HG03196 (cell line): Measurements from ENCODE around the gene CASTOR1.

Source experiments
- ATAC-seq: cut with Tn5 transposase; IDR thresholded peaks from one replicate; pipeline ENCODE4 v1.9.1; 2021; ENCODE audit not compliant: unreplicated experiment

Gene CASTOR1

GRCh38 chr22:30301995-30302809, 12.9 kb upstream of the CASTOR1 start:
- ATAC-seq, result no peak

GRCh38 chr22:30299322-30299721, 10.0 kb upstream of the CASTOR1 start:
- ATAC-seq, result no peak

- ATAC-seq, result no peak
Observed at GRCh38 chr22:30297991-30298701, 8.8 kb upstream of the CASTOR1 start.

- ATAC-seq, result no peak
Observed at GRCh38 chr22:30297276-30297990, 8.1 kb upstream of the CASTOR1 start.

GRCh38 chr22:30296833-30297232, 7.5 kb upstream of the CASTOR1 start:
- ATAC-seq, result no peak

GRCh38 chr22:30296324-30296723, 7.0 kb upstream of the CASTOR1 start:
- no peak for ATAC-seq

- no peak for ATAC-seq
Observed at GRCh38 chr22:30295576-30295975, 6.3 kb upstream of the CASTOR1 start.

GRCh38 chr22:30294830-30295229, 5.5 kb upstream of the CASTOR1 start:
- ATAC-seq, result no peak

GRCh38 chr22:30294066-30294465, 4.8 kb upstream of the CASTOR1 start:
- no peak for ATAC-seq

GRCh38 chr22:30293026-30293425, 3.7 kb upstream of the CASTOR1 start:
- no peak for ATAC-seq

GRCh38 chr22:30292069-30292970, 3.0 kb upstream of the CASTOR1 start:
- ATAC-seq, result no peak

- ATAC-seq, result no peak
Observed at GRCh38 chr22:30291058-30291892, 2.0 kb upstream of the CASTOR1 start.

- no peak for ATAC-seq
Observed at GRCh38 chr22:30290342-30291057, 1.2 kb upstream of the CASTOR1 start.

GRCh38 chr22:30289980-30290313, 642 bp upstream of the CASTOR1 start:
- no peak for ATAC-seq

- ATAC-seq, result no peak
Observed at GRCh38 chr22:30288419-30289140, 725 bp downstream of the CASTOR1 start.

- ATAC-seq, result no peak
Observed at GRCh38 chr22:30287648-30288418, 1.5 kb downstream of the CASTOR1 start.

- no peak for ATAC-seq
Observed at GRCh38 chr22:30286813-30287647, 2.3 kb downstream of the CASTOR1 start.
